ENCODE measurements around the gene ADGRL3.

GRCh38 chr4:61559396-61559795 lies 359.3 kb downstream of the ADGRL3 start:
- TF ChIP-seq, protein P1, sequence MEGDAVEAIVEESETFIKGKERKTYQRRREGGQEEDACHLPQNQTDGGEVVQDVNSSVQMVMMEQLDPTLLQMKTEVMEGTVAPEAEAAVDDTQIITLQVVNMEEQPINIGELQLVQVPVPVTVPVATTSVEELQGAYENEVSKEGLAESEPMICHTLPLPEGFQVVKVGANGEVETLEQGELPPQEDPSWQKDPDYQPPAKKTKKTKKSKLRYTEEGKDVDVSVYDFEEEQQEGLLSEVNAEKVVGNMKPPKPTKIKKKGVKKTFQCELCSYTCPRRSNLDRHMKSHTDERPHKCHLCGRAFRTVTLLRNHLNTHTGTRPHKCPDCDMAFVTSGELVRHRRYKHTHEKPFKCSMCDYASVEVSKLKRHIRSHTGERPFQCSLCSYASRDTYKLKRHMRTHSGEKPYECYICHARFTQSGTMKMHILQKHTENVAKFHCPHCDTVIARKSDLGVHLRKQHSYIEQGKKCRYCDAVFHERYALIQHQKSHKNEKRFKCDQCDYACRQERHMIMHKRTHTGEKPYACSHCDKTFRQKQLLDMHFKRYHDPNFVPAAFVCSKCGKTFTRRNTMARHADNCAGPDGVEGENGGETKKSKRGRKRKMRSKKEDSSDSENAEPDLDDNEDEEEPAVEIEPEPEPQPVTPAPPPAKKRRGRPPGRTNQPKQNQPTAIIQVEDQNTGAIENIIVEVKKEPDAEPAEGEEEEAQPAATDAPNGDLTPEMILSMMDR (IDR thresholded peaks at IDR 0.05; ENCODE audit: insufficient read depth, low read depth, low read length), result no peak
- no peak for TF ChIP-seq EZH2 (IDR thresholded peaks at IDR 0.05; ENCODE audit: insufficient read depth, low read length)
